Stimulated activated memory B cell treated with anti-CD40 and anti-IgM and Interleukin-4, amounts not matched to agents 10 μg/mL and 1 μg/mL and 100 μg/mL, for 72 hours (primary cell): Measurements from ENCODE around the gene METTL16.

Experiments used
- ATAC-seq: fragments of 150-1000 bp; cut with Tn5 transposase; 2 replicates; pipeline ENCODE4 v1.10.0; 2021
- H3K27ac Mint-ChIP-seq: one replicate; pipeline ENCODE4 v1.8.0; 2022; ENCODE audit warnings: mild to moderate bottlenecking, mixed read lengths
- H3K27me3 Mint-ChIP-seq: one replicate; pipeline ENCODE4 v1.8.0; 2022; ENCODE audit warnings: mixed read lengths
- H3K36me3 Mint-ChIP-seq: one replicate; pipeline ENCODE4 v1.8.0; 2022; ENCODE audit warnings: mixed read lengths
- H3K4me1 Mint-ChIP-seq: one replicate; pipeline ENCODE4 v1.8.0; 2022; ENCODE audit warnings: mixed read lengths
- H3K4me3 Mint-ChIP-seq: one replicate; pipeline ENCODE4 v1.8.0; 2022; ENCODE audit warnings: mild to moderate bottlenecking, moderate library complexity, mixed read lengths
- H3K9me3 Mint-ChIP-seq: one replicate; pipeline ENCODE4 v1.8.0; 2022; ENCODE audit warnings: mixed read lengths

METTL16 gene

GRCh38 chr17:2392252-2393173, 119.2 kb downstream of the METTL16 start:
- Mint-ChIP-seq H3K36me3 (peaks cover 14% of the 10 kb centered on the region), H3K4me1 (peaks cover 74% of the 10 kb centered on the region), H3K27me3 (no peaks in the 10 kb centered on the region), H3K4me3 (peak overlapping the region; percentile 95), H3K27ac (peak overlapping the region; percentile 98), H3K9me3 (no peaks in the 10 kb centered on the region)
- peak; percentile 83 for ATAC-seq

DNA sequence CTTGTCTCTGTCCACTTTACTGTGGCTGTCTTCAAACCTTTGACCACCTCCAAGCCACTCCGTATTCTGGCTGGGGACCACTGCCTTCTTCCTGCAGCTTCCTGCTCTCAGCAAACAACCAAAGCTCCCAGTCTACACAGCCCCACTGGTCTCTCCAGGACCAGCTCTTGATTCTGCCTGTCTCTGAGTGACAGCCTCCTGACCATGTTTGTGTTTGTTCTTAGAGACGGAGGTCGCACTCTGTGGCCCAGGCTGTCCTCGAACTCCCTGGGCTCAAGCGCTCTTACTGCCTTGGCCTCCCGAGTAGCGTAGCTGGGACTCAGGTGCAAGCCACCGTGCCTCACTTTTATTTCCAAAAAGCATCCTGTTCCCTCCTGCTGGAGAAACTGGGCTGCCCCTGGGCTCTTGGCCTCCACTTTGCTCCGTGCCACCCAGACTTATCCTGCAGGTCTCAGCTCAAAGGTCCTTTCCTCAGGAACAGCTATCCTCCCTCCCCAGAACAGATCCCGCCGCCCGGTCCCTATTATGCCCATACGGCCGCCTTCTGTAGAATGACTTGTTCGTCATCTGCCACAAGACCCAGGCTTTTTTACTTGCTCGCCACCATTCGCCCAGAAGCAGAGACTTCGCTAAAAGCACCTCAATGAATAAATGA, 120.0 kb downstream of the METTL16 start:
- Mint-ChIP-seq H3K4me1 (peaks cover 66% of the 10 kb centered on the region), H3K36me3 (peaks cover 19% of the 10 kb centered on the region), H3K27me3 (no peaks in the 10 kb centered on the region), H3K27ac (peak overlapping the region; percentile 98), H3K9me3 (no peaks in the 10 kb centered on the region), H3K4me3 (peak overlapping the region; percentile 95)
- no peak for ATAC-seq

DNA sequence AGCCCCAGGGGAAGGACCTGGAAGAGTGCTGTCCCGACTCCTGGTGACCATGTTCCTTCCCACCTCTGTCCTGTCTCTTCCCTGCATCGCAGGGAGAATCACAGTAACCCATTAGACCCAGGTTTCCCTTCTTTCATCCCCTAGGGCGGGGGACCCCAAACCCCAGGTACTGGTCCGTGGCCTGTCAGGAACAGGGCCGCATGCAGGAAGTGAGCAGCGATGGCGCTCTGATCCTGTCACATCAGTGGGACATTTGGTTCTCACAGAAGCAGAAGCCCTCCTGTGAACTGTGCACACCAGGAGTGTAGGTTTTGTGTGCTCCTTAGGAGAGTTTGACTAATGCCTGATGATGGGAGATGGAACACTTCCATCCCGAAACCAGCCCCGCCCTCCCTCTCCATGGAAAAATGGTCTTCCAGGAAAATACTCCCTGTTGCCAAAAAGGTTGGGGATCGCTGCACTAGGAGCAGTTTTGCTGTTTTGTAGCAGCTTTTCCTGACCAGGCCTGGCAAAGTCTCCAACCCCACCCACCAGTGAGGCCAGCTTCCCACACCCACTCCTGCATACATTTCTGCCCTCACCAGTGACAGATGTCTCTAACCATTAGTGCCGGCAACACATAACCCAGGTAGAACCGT, 121.4 kb downstream of the METTL16 start:
- H3K4me1 Mint-ChIP-seq: peaks cover 52% of the 10 kb centered on the region
- peaks cover 21% of the 10 kb centered on the region for H3K36me3 Mint-ChIP-seq
- no peaks in the 10 kb centered on the region for H3K9me3 Mint-ChIP-seq
- no peak overlapping the region for H3K4me3 Mint-ChIP-seq
- H3K27me3 Mint-ChIP-seq: no peaks in the 10 kb centered on the region
- peak overlapping the region; percentile 98 for H3K27ac Mint-ChIP-seq
- no peak for ATAC-seq

GRCh38 chr17:2388683-2389055, 123.0 kb downstream of the METTL16 start:
- H3K36me3 Mint-ChIP-seq: peaks cover 21% of the 10 kb centered on the region
- ATAC-seq: no peak
- no peaks in the 10 kb centered on the region for H3K27me3 Mint-ChIP-seq
- peaks cover 41% of the 10 kb centered on the region for H3K4me1 Mint-ChIP-seq
- H3K9me3 Mint-ChIP-seq: no peaks in the 10 kb centered on the region
- H3K4me3 Mint-ChIP-seq: no peak overlapping the region
- H3K27ac Mint-ChIP-seq: peak overlapping the region; percentile 40

- no peaks in the 10 kb centered on the region for H3K27me3 Mint-ChIP-seq
Observed at GRCh38 chr17:2388020-2388682, 123.5 kb downstream of the METTL16 start.

GRCh38 chr17:2387086-2388019, 124.3 kb downstream of the METTL16 start:
- Mint-ChIP-seq H3K27ac (no peak overlapping the region), H3K36me3 (peaks cover 21% of the 10 kb centered on the region), H3K4me1 (peaks cover 43% of the 10 kb centered on the region), H3K4me3 (no peak overlapping the region), H3K9me3 (no peaks in the 10 kb centered on the region), H3K27me3 (no peaks in the 10 kb centered on the region)
- no peak for ATAC-seq

More at GRCh38 chr17:2388020-2388682, 123.5 kb downstream of the METTL16 start:
- Mint-ChIP-seq H3K4me3 (no peak overlapping the region), H3K4me1 (peaks cover 46% of the 10 kb centered on the region), H3K9me3 (no peaks in the 10 kb centered on the region), H3K36me3 (peaks cover 21% of the 10 kb centered on the region), H3K27ac (peak overlapping the region; percentile 40)
- no peak for ATAC-seq

DNA sequence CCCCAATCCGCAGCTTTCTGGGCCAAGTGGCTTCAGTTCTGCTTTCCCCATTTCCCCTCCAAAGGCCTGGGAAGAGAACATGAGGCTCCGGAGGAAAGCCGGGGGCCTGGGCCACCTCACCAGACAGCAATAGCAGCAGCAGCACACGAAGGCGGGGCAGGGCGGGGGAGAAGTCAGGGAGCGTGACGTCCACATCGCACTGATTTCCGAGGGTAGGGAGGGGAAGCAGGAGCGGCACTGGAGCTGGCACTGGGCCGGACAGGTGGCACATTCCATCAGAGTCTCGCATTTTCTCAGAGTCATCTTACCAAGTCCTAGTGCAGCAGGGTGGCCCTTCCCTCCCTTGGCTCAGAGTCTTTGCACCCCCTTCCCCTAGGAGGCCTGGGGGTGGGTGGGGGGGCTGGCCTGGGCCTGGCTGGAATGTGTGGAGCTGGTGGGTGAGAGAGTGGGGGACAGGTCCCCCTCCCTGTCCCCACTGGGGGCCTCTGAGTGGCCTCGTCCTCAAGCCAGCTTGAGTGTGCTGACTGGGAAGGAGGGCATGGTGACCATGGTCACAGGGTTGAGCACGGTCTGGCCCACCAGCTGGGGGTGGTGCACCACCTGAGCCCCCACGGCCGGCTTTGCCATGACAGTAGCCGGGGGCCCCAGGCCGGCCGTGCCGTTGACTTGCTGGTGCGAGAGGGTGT, 125.1 kb downstream of the METTL16 start:
- H3K4me3 Mint-ChIP-seq: no peak overlapping the region
- no peaks in the 10 kb centered on the region for H3K27me3 Mint-ChIP-seq
- no peak overlapping the region for H3K27ac Mint-ChIP-seq
- peaks cover 14% of the 10 kb centered on the region for H3K36me3 Mint-ChIP-seq
- H3K9me3 Mint-ChIP-seq: no peaks in the 10 kb centered on the region
- H3K4me1 Mint-ChIP-seq: peaks cover 35% of the 10 kb centered on the region
- ATAC-seq: no peak

DNA sequence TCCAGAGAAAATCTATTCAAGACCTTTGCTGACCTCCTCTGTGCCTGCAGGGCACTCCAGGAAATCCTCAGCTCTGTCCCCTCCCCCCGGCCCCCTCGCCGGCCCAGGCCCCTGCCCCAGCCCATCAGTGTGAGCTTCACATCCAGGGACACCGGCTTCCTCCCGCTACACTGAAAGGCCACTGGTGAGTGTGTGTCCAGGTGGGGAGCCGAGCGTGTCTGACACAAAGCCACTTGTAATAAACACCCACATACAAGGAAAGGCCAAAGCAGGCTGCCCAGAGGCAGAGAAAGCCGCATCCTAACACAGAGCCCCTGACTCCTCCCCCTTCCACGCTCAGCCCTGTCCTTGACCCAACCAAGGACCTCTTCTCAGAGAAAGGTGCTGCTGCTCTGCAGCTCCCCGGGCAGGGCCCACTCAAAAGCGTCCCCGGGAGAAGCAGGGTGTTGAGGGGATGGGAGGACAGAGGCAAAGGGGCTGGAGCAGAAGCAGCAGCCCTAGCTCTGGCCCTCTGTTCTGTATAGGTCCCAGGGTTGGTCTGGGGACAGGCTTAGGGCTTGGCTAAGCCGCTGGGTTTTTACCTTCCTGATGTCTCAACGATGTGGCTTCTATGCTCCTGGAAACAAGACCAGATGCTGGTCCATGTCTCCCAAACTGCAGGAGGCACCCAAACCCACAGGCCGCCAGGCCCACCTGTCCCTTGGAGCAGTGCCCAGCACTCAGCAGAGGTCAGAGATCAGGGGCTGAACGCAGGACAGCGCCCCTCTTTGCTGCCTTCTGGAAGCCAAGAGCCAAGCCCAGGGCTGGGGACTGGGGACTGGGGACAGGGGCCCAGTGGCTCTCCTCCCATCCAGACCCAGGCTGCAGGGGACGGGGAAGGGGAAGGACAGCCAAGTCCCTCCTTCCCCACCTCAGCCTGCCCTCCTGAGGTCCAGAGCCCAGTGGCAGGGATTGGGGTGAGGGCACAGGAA, 126.2 kb downstream of the METTL16 start:
- Mint-ChIP-seq H3K36me3 (peaks cover 14% of the 10 kb centered on the region), H3K4me1 (peaks cover 27% of the 10 kb centered on the region), H3K27me3 (no peaks in the 10 kb centered on the region), H3K9me3 (no peaks in the 10 kb centered on the region), H3K27ac (no peak overlapping the region), H3K4me3 (no peak overlapping the region)
- ATAC-seq: no peak

GRCh38 chr17:2384439-2385127, 127.1 kb downstream of the METTL16 start:
- no peaks in the 10 kb centered on the region for H3K9me3 Mint-ChIP-seq
- peaks cover 14% of the 10 kb centered on the region for H3K36me3 Mint-ChIP-seq
- no peak overlapping the region for H3K27ac Mint-ChIP-seq
- no peak for ATAC-seq
- peaks cover 20% of the 10 kb centered on the region for H3K4me1 Mint-ChIP-seq
- H3K27me3 Mint-ChIP-seq: no peaks in the 10 kb centered on the region
- H3K4me3 Mint-ChIP-seq: no peak overlapping the region

GRCh38 chr17:2383628-2384167, 128.0 kb downstream of the METTL16 start:
- Mint-ChIP-seq H3K9me3 (no peaks in the 10 kb centered on the region), H3K4me3 (no peak overlapping the region), H3K27ac (peak overlapping the region; percentile 37), H3K4me1 (peaks cover 17% of the 10 kb centered on the region), H3K36me3 (peaks cover 14% of the 10 kb centered on the region), H3K27me3 (no peaks in the 10 kb centered on the region)
- no peak for ATAC-seq

- Mint-ChIP-seq H3K36me3 (peaks cover 19% of the 10 kb centered on the region), H3K27ac (no peak overlapping the region), H3K4me1 (peaks cover 6% of the 10 kb centered on the region)
Observed at GRCh38 chr17:2380950-2381649, 130.6 kb downstream of the METTL16 start.

More at GRCh38 chr17:2380950-2381649, 130.6 kb downstream of the METTL16 start:
- Mint-ChIP-seq H3K4me3 (no peak overlapping the region), H3K27me3 (no peaks in the 10 kb centered on the region), H3K9me3 (no peaks in the 10 kb centered on the region)
- ATAC-seq: no peak
